Activated T-cell treated with anti-CD3 and anti-CD28 coated beads for 4 hours (primary cell): ENCODE data around the gene DAB2IP.

Source experiments
- DNase-seq: peaks from one replicate; pipeline ENCODE4 v3.0.0-alpha.2; 2020

The DAB2IP gene

GRCh38 chr9:121686930-121687541 lies 35.6 kb downstream of the DAB2IP start:
- DNase-seq: peak; percentile 25

GRCh38 chr9:121688146-121688680 lies 36.8 kb downstream of the DAB2IP start:
- no peak for DNase-seq

DNA sequence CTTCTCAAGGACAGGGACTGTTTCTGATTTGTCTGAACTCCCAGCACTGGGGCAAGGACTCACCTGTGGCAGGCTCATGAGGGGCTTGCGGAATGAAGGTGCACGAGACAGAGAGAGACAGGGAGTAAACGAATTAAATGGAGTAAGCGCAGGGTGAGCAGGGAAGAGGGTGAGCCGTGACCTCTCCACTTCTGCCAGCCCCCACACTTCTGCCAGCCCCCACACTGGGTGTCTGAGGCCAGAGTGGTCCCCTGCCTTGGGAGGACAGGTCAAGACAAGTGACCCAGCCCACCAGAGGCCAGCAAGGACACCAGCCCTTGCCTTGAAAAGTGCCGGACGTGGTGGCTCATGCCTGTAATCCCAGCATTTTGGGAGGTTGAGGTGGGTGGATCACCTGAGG lies 37.2 kb downstream of the DAB2IP start:
- DNase-seq: no peak

DNA sequence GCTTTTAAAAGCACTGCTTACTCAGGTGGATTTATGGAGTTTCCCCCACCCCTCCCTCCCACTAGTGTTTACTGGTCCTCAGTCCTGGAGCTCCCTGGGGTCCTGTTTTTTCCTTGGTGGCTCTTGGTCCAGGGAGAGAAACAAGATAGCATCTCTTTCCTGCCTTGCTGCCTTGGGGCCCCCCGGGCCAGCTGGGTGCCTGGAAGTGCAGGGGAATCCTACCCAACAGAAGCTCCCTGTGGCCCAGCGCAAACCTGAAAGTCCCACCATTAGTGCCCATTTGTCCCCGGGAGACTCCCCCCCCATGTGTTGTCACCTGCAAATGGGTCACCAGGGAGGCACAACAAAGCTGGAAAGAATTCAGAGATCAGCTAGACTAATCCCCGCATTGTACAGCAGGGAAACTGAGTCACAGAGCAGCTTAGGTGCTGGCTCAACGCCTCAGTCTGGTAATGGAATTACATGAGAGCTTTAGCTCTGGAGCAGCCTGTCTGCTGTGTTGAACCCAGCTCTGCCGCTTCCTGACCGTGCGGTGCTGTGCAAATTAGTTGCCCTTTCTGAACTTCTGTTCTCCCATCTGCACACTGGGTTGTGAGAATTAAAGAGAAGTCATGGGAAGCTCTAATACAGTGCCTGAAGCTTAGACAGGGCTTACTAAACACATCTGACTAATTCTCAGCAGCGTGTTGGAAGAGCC lies 38.2 kb downstream of the DAB2IP start:
- no peak for DNase-seq

- no peak for DNase-seq
These were observed 38.9 kb downstream of the DAB2IP start for GRCh38 chr9:121690316-121690715.

GRCh38 chr9:121690766-121691165 lies 39.3 kb downstream of the DAB2IP start:
- no peak for DNase-seq

GRCh38 chr9:121691890-121692289 lies 40.5 kb downstream of the DAB2IP start:
- no peak for DNase-seq

DNA sequence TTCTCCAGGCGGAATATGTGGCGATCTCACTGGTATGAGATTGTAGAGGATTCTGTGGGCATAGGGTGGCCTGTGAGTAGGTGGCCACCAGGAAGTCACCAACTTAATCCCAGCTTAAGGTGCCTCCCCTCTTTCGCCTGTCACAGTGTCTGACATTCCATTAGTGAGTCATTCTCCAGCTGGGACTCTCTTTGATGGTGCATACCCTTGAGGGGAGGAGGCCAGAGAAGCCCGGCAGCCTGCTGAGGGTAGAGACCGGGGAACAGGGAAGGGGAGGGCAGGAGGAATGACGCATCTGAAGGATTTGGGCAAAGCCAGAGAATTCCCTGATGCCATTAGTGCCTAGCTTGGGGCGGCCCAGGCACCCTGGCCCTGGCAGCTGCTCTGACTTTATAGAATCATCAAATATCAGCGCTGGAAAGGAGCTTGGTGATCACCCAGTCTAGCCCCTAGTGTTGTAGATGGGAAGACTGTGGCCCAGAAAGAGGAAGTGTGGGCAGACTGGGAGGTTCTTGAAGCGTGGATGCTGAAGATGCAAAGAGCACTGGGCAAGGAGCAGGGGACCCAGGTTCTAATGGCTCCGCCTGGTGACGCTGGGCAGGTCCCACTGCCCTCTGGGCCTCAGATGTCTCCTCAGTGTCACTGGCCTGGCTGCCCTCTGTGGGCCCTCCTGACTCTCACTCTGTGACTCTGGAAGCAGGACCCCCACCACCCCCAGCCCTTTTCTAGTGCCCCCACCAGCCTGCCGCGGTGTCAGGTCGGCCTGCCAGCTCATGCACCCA lies 41.4 kb downstream of the DAB2IP start:
- no peak for DNase-seq

DNA sequence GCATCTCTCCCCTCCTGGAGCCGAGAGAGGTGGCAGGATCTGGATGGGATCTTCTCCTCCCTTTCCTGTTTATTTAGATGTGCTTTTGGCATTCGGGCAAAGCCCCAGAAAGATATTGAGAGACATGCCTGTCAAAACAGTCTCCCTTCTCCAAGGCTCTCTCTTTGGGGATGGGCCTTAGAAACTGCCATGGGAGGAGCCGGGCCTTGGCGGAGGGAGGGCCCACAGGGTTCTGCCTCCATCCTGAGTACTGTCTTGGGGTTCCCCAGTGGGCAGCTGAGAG lies 41.9 kb downstream of the DAB2IP start:
- no peak for DNase-seq

DNA sequence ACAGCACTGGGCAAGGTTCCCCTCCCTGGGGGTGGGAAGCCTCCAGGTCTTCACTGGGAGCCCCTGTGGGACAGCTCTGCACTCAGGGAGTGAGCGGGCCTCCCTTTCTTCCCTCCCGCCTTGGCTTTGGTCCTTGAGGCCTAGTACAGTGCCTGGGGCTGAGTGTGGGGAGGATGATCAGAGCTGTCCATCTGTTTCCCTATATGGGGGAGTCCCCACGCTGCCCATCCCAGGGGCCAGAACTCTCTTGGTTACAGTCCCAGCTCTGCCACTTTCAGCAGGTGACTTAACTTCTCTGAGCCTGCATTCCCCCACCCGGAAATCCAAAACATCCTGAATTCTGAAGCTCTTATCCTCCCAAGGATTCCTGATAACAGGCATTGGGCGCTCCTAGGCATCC lies 42.6 kb downstream of the DAB2IP start:
- DNase-seq: no peak

DNA sequence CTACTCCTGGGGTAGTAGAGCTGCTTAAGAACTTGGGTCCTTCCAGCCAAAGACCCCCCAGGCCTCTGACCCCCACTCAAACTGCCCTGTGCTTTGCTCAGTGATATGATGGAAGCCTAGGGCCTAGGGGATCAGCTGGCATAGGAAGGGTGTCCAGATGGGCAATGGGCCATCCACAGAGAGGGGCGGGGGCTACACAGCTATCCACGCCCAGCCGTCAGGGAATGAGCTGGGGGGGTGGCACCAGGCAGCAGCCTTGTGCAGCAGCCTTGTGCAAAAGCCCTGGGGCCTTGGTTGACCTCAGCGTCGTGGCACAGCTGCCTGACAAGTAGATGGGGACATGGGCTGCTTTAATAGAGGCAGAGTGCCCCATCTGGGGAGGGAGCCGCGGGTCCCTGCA lies 43.2 kb downstream of the DAB2IP start:
- no peak for DNase-seq

GRCh38 chr9:121696930-121697329 lies 45.5 kb downstream of the DAB2IP start:
- no peak for DNase-seq

DNA sequence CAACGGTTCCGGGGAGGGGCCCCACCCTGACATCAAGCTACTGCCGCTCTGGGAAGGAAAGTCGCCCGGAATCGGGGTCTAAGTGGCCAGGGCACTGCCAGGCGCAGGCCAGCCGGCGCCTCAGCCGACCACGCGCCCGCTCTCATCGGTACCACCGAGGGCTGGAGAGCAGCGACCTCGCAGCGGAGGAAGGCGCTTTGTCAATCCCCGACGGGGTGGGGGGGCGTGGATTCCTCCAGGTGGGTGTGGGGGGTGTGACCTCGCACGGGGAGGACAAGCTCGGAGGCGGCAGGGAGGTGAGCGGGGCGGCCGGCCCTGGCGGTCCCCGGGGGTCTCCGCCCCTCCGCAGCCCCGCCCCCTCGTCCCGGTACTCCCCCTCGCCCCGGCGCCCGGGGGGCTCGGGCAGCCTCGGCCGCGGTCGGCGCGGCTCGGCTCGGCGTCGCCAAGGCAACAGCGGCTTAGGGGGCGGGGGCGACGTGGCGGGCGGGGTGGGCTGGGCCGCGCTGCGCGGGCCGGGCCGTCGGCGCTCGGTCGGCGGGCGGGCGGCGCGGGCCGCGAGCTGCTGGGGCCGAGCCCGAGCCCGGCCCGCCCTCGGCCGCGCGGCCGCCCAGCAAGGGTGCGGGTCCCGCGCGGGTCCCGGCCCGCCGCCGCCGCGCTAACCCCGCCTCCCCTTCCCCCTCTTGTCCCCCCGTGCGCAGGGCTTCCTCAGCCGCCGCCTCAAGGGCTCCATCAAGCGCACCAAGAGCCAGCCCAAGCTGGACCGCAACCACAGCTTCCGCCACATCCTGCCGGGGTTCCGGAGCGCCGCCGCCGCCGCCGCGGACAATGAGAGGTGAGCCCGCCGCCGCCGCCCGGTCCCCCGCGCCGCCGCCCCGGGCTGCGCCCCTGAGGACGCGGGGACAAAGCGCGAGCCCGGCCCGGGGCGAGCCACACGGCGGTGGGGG lies 47.5 kb downstream of the DAB2IP start:
- DNase-seq: peak; percentile 9

GRCh38 chr9:121699571-121700164 lies 48.2 kb downstream of the DAB2IP start:
- DNase-seq: no peak

DNA sequence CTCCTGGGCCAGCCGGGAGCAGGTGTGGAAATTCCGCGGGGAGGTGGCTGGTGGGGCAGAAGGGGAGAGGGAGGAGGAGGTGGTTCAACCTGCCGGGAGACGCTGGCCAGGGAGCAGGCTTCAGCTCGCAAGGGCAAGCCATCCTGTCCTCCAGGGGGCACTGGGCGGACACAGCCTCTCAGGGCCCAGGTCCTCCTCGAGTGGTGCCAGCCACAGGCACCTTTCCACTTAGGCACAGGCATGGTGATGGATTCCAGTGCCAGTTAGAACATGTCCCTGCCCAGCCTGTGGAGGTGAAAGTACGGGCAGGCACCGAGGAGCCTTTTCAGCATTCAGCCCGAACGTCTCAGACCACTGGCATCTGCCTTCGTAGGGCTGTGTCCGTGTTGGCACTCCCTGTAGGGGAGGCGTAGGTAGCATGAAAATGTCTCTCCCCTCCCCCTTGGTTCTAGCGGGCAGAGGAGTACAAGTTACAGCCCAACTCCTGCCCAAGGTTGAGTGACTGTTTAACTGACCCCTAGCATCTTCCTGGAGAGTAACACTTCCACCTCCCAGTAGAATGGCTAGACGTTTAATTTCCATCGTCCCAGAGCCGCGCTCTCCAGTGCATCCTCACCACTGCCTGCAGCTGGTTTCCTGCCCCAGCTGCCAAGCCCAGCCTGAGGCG lies 48.9 kb downstream of the DAB2IP start:
- DNase-seq: no peak

DNA sequence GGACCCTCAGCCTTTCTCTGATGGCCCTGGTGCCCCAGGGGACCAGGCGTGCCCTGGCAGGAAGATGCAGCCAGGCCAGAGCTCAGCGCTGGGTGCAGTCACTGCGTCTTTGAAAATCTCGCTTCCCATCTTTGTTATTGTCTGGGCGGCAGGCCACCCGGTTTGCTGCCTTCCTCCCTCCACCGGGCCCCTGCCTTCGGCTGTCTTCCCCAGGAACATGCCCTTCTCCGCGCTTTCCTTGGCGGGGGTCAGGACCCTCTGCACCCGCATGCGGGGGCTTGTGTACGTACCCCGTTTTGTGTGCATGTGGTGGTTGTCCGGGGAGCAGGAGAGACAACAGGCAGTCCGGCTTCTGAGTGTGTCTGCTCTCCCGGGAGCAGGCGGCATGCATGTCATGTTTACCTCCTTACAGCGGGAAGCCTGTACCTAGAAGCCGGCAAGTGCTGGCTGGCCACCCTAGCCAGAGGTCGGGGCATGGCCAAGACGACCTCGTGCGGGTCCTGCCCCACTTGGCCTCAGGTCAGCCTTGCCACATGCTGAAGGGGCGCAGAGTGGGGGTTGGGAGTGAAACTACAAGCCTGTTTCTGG lies 49.5 kb downstream of the DAB2IP start:
- DNase-seq: no peak

- DNase-seq: no peak
These were observed 50.4 kb downstream of the DAB2IP start for GRCh38 chr9:121701736-121702261.

- DNase-seq: no peak
These were observed 51.7 kb downstream of the DAB2IP start for GRCh38 chr9:121703014-121703734.

DNA sequence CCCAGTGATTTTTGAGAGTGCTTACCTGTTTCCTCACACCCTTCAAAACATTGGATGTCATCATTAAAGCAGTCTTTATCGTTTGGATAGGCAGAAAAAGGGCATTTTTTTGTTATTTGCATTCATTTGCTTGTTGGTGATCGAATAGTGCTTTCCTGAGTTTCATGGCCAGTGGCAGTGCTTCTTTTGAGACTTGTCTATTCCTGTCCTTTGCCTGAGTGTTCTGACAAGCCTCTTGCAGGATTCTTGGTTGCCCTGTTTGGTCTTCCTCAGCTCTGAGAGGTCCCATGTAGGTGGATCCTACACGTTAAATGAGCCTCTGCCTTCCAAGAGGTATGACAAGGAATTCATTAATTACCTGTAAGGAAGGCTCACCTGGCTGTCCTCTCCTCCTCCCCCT lies 52.8 kb downstream of the DAB2IP start:
- DNase-seq: no peak

- no peak for DNase-seq
These were observed 54.8 kb downstream of the DAB2IP start for GRCh38 chr9:121706149-121706750.
